GM12873 (cell line): ENCODE results near the gene KIAA0232.

Experiments used
- CTCF ChIP-seq: IDR thresholded peaks from 2 replicates; pipeline ENCODE4 v1.5.1; 2012; ENCODE audit warnings: low read depth, mild to moderate bottlenecking, moderate library complexity, low read length, control low read depth; ENCODE audit not compliant: insufficient read depth; ENCODE audit errors: missing control alignments

The KIAA0232 gene

DNA sequence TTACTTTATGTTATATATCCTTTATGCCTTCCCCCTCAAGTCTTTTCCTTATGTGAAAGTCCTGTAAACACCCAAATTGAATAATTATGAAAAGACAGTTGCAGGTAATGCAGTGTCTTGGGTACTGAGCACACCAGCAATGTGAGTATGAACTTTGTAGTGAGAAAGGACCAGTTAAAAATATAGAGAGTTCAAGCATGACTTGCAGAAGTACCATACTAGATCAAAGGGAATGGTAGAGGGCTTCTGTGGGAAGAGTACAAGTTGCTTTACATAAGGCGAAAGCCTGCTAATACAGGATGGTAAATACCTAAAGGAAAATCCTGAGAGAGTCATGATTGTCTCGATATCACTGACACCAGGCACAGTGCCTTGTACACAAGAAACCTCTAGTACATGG is 25.7 kb downstream of the KIAA0232 start:
- no peak for TF ChIP-seq CTCF

- TF ChIP-seq CTCF, result no peak
These were observed 28.6 kb downstream of the KIAA0232 start for GRCh38 chr4:6811165-6811564.

DNA sequence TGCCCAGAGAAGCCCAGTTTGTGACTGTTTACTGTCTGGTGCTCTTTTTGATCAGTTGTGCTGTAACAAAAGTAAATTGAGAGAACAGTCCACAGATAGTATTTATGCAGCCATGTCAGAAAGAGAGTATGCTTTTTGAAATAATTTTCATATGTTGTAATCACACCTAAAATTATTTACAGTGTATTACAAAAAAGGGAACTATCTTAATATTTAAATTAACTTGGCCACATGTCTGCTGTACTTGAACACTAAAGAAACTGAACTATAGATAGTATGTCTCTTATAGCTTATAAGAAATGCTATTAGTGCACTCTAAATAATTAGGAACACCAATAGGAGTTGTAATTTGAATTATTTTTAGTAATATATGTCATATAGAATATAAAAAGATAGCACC is 30.2 kb downstream of the KIAA0232 start:
- no peak for TF ChIP-seq CTCF

GRCh38 chr4:6813725-6814124 is 31.2 kb downstream of the KIAA0232 start:
- TF ChIP-seq CTCF, result no peak

DNA sequence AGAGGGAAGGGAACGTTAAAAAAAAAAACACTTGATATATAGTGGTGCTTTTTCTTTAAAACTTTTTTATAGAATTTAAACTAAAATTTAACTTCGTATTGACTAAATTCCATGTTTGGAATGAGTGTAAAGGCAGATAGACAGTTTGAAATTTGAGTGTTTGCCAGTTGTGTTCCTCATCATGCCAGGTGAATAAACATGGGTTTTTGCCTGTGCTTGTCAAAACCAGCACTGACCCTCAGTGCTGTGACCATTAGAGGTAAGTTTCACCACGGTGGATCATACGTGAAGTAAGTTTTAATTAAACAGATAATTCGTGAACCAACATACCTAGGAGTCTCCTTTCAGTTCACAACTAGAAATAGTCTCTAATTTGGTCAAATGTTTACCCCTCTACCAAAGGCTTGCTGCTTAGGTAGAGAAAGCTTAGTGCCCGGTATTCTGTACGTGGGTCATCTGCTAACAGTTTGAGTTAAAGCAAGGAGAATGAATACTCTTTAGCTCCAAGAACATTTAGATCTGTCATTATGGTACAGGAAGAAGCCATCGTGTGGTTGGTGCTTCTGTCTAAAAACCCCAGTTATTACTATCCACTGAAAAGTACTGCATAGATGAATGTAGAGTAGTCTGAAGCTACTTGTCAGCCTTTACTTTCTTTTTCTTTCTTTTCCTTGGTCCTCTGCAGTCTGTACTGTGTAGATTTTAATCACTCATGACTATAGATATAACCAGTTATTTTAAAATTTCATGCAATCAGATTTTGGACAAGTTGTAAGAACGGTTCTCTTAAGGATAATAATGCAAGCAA is 32.7 kb downstream of the KIAA0232 start:
- no peak for TF ChIP-seq CTCF

GRCh38 chr4:6819295-6819694 is 36.8 kb downstream of the KIAA0232 start:
- no peak for TF ChIP-seq CTCF

- no peak for TF ChIP-seq CTCF
These were observed 38.2 kb downstream of the KIAA0232 start for GRCh38 chr4:6820695-6821094.
